Glomerular visceral epithelial cell (primary cell): ENCODE results near the gene AFDN.
"Not testable (repeated sequence)": the region's sequence is repeated elsewhere in the genome, so short reads cannot be mapped to it uniquely, and the experiment has no call there.

Source experiments
- DNase-seq: peaks from one replicate; pipeline ENCODE4 v3.0.0-alpha.2; 2016; ENCODE audit errors: extremely low spot score

The AFDN gene

GRCh38 chr6:168000198-168001028 is 173.7 kb downstream of the AFDN start:
- DNase-seq: no peak

GRCh38 chr6:168001029-168001332 is 174.3 kb downstream of the AFDN start:
- DNase-seq: no peak

- DNase-seq: not testable (repeated sequence)
These were observed 174.8 kb downstream of the AFDN start for GRCh38 chr6:168001514-168001913.

- no peak for DNase-seq
These were observed 176.1 kb downstream of the AFDN start for GRCh38 chr6:168002804-168003203.

GRCh38 chr6:168004023-168004422 is 177.3 kb downstream of the AFDN start:
- DNase-seq: no peak

- DNase-seq: no peak
These were observed 178.2 kb downstream of the AFDN start for GRCh38 chr6:168004945-168005344.

GRCh38 chr6:168005796-168006195 is 179.1 kb downstream of the AFDN start:
- DNase-seq: no peak

- DNase-seq: peak; percentile 99
These were observed 181.1 kb downstream of the AFDN start for GRCh38 chr6:168007592-168008338.

- no peak for DNase-seq
These were observed 182.6 kb downstream of the AFDN start for GRCh38 chr6:168009331-168009730.

GRCh38 chr6:168011291-168011690 is 184.6 kb downstream of the AFDN start:
- DNase-seq: no peak

GRCh38 chr6:168012431-168013249 is 185.9 kb downstream of the AFDN start:
- no peak for DNase-seq

- DNase-seq: no peak
These were observed 186.7 kb downstream of the AFDN start for GRCh38 chr6:168013250-168013915.

GRCh38 chr6:168014428-168014827 is 187.7 kb downstream of the AFDN start:
- no peak for DNase-seq

- no peak for DNase-seq
These were observed 188.3 kb downstream of the AFDN start for GRCh38 chr6:168015009-168015408.

GRCh38 chr6:168015482-168016175 is 188.9 kb downstream of the AFDN start:
- no peak for DNase-seq

GRCh38 chr6:168016176-168016620 is 189.5 kb downstream of the AFDN start:
- no peak for DNase-seq

GRCh38 chr6:168016721-168017525 is 190.2 kb downstream of the AFDN start:
- no peak for DNase-seq

GRCh38 chr6:168017629-168018028 is 190.9 kb downstream of the AFDN start:
- no peak for DNase-seq

- DNase-seq: no peak
These were observed 192.0 kb downstream of the AFDN start for GRCh38 chr6:168018664-168019063.

- no peak for DNase-seq
These were observed 193.5 kb downstream of the AFDN start for GRCh38 chr6:168020242-168020641.
